MCF 10A (cell line): Measurements from ENCODE around the gene NODAL. TPM values are rescaled to one million over a fixed set of nuclear protein-coding genes. Genes with fewer than 3 reads are reported as not detected.
A peak's percentile ranks its signal among the peaks of the same experiment; 100 is the strongest.

Experiments
- BruUV-seq: library from RNA; stranded (reverse); fragments of 400-500 nt; replicated peaks from 2 replicates; lab custom pipeline; 2021; lab: Mats Ljungman, UMichigan
- CTCF ChIA-PET: fragments of 300-600 bp; sonication (Branson Sonifier 250); formaldehyde crosslinking; extraction: SDS; loops from one replicate; lab custom pipeline; 2021; ENCODE audit warnings: antibody characterized with exemption, inconsistent platforms; lab: Yijun Ruan, JAX
- POLR2A ChIA-PET: fragments of 300-600, 350-650 bp; sonication (Branson Sonifier 250); formaldehyde crosslinking; extraction: SDS; loops from one replicate; lab custom pipeline; 2020; ENCODE audit warnings: antibody characterized with exemption, inconsistent platforms; lab: Yijun Ruan, JAX
- DNase-seq: peaks from one replicate; pipeline ENCODE4 v3.0.0-alpha.2; 2018; ENCODE audit not compliant: unreplicated experiment
- H3K27ac Mint-ChIP-seq: one replicate; pipeline ENCODE4 v1.8.0; 2022; ENCODE audit warnings: mild to moderate bottlenecking, low read depth, mixed read lengths; ENCODE audit not compliant: unreplicated experiment
- H3K27me3 Mint-ChIP-seq: one replicate; pipeline ENCODE4 v1.8.0; 2022; ENCODE audit warnings: mixed read lengths; ENCODE audit not compliant: insufficient read depth, unreplicated experiment
- H3K36me3 Mint-ChIP-seq: one replicate; pipeline ENCODE4 v1.8.0; 2022; ENCODE audit warnings: mild to moderate bottlenecking, moderate library complexity, mixed read lengths; ENCODE audit not compliant: insufficient read depth, unreplicated experiment
- H3K4me1 Mint-ChIP-seq: one replicate; pipeline ENCODE4 v1.8.0; 2022; ENCODE audit warnings: mixed read lengths; ENCODE audit not compliant: insufficient read depth, unreplicated experiment
- H3K4me3 Mint-ChIP-seq: one replicate; pipeline ENCODE4 v1.8.0; 2022; ENCODE audit warnings: mild to moderate bottlenecking, moderate library complexity, mixed read lengths; ENCODE audit not compliant: unreplicated experiment
- H3K9me3 Mint-ChIP-seq: one replicate; pipeline ENCODE4 v1.8.0; 2022; ENCODE audit warnings: mixed read lengths; ENCODE audit not compliant: unreplicated experiment
- intact Hi-C: fragments of 100-400 bp; cut with micrococcal nuclease; formaldehyde crosslinking; loops from 2 replicates; pipeline ENCODE4 v1.14.1; 2022
- total RNA-seq: library from RNA; stranded (reverse); gene quantifications from 2 replicates; pipeline ENCODE4 v1.2.3, GENCODE V29; 2022
- TF ChIP-seq, protein P1 (sequence below): fragments of 200-600 bp; IDR thresholded peaks from one replicate; pipeline ENCODE4 v1.8.0; 2022; ENCODE audit warnings: antibody characterized with exemption, mild to moderate bottlenecking; ENCODE audit not compliant: unreplicated experiment

Gene NODAL
- total RNA-seq, 1 experiment from 2014 or later = not detected

DNA sequence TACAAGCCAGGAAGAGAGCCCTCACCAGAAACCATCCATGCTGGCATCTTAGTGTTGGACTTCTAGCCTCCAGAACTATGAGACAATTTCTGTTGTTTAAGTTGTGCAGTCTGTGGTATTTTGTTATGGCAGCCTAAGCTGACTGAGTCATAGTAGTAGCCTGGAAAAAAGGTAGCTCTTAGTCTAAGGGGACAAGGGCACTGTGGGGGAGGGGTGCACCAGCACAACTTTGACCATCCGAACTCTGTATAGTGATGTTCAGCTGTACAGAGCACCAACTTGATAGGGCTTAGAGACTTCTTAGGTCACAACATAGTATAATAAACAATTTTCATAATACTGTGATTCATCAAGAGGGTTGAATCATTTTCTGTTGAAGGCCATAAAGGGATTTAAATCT is 23.3 kb downstream of the NODAL start:
- POLR2A ChIA-PET = interaction anchor here (0.7 to 5.6 kb wide), 2 partner anchors 14 to 207 kb away, joined by 3 to 49 read pairs; partner anchors contain the start of gene EIF4EBP2
- Mint-ChIP-seq H3K9me3 (no peaks in the 10 kb centered on the region), H3K4me1 (peaks cover 14% of the 10 kb centered on the region), H3K27me3 (no peaks in the 10 kb centered on the region), H3K27ac (peak overlapping the region; percentile 10), H3K36me3 (peaks cover 50% of the 10 kb centered on the region), H3K4me3 (no peak overlapping the region)
- TF ChIP-seq, protein P1, sequence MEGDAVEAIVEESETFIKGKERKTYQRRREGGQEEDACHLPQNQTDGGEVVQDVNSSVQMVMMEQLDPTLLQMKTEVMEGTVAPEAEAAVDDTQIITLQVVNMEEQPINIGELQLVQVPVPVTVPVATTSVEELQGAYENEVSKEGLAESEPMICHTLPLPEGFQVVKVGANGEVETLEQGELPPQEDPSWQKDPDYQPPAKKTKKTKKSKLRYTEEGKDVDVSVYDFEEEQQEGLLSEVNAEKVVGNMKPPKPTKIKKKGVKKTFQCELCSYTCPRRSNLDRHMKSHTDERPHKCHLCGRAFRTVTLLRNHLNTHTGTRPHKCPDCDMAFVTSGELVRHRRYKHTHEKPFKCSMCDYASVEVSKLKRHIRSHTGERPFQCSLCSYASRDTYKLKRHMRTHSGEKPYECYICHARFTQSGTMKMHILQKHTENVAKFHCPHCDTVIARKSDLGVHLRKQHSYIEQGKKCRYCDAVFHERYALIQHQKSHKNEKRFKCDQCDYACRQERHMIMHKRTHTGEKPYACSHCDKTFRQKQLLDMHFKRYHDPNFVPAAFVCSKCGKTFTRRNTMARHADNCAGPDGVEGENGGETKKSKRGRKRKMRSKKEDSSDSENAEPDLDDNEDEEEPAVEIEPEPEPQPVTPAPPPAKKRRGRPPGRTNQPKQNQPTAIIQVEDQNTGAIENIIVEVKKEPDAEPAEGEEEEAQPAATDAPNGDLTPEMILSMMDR = no peak
- peak; percentile 28 for DNase-seq
- BruUV-seq = no TSS peak
- intact Hi-C loops = no loop called here
- CTCF ChIA-PET = interaction anchor here (0.5 to 1.0 kb wide), 2 partner anchors 18 to 123 kb away, joined by 3 read pairs; no protein-coding TSS in a partner anchor

DNA sequence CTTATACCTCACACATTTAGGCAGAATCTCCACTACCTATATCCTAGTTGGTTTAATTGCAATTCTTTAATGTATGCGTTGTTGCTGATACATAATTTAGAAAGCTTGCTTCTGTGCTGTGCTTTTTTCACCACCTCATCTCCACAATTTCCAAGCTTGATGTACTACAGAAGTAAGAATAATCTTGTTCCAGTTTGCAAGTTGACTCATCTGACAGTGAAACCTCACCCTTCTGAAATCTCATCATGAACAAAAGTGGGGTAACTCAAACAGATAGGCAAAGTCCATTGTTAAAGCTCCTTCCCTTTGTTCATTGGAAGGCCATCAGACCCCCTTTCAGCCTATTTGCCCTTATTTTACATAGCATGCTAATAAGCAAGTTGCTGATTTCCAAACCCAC is 23.9 kb downstream of the NODAL start:
- POLR2A ChIA-PET = interaction anchor here (0.6 to 5.6 kb wide), 5 partner anchors 13 to 242 kb away, joined by 3 to 49 read pairs (median 3); partner anchors contain the start of gene EIF4EBP2
- peaks cover 20% of the 10 kb centered on the region for H3K4me1 Mint-ChIP-seq
- no peak overlapping the region for H3K27ac Mint-ChIP-seq
- no peaks in the 10 kb centered on the region for H3K27me3 Mint-ChIP-seq
- DNase-seq = no peak
- peaks cover 43% of the 10 kb centered on the region for H3K36me3 Mint-ChIP-seq
- no TSS peak for BruUV-seq
- no peaks in the 10 kb centered on the region for H3K9me3 Mint-ChIP-seq
- TF ChIP-seq, protein P1 = no peak
- intact Hi-C loops = no loop called here
- CTCF ChIA-PET = interaction anchor here (0.7 to 1.0 kb wide), 2 partner anchors 43 to 124 kb away, joined by 3 read pairs; no protein-coding TSS in a partner anchor
- no peak overlapping the region for H3K4me3 Mint-ChIP-seq

GRCh38 chr10:70412356-70412755 is 29.1 kb downstream of the NODAL start:
- CTCF ChIA-PET = interaction anchor here (0.6 to 1.4 kb wide), 3 partner anchors 21 to 297 kb away, joined by 3 read pairs; partner anchors contain the start of gene TYSND1
- POLR2A ChIA-PET = interaction anchor here (1.0 kb wide), 1 partner anchor 12 kb away, joined by 3 read pairs; no protein-coding TSS in a partner anchor

DNA sequence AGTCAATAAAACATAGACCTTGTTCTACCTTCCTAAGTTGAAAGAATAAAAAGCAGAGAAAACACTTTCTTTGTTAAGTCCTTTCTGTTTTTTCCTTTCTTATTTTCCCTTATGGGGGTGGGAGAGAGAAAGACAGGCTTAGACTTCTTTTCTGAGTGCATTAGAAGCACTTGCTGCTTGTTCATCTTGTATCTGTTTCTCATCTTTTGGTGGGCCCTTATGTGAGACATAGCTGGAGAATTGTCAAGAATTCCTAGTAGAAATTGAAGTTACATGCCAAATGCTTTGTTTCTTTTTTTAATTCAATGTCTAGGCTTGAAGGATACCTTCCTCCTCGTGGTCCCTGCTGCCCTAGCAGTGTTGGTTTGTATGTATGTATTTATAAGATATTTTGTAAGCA is 30.9 kb downstream of the NODAL start:
- ChIA-PET POLR2A (interaction anchor here (0.6 kb wide), 1 partner anchor 14 kb away, joined by 3 read pairs; no protein-coding TSS in a partner anchor), CTCF (no interaction called here)
- intact Hi-C loops = no loop called here
- H3K4me3 Mint-ChIP-seq = no peak overlapping the region
- no peaks in the 10 kb centered on the region for H3K9me3 Mint-ChIP-seq
- H3K4me1 Mint-ChIP-seq = peaks cover 29% of the 10 kb centered on the region
- no peak overlapping the region for H3K27ac Mint-ChIP-seq
- peaks cover 27% of the 10 kb centered on the region for H3K36me3 Mint-ChIP-seq
- TF ChIP-seq, protein P1 = no peak
- H3K27me3 Mint-ChIP-seq = no peaks in the 10 kb centered on the region
- DNase-seq = no peak
- no TSS peak for BruUV-seq

More at GRCh38 chr10:70412356-70412755, 29.1 kb downstream of the NODAL start:
- Mint-ChIP-seq H3K36me3 (peaks cover 27% of the 10 kb centered on the region), H3K9me3 (no peaks in the 10 kb centered on the region), H3K27ac (no peak overlapping the region), H3K27me3 (no peaks in the 10 kb centered on the region), H3K4me3 (no peak overlapping the region), H3K4me1 (peaks cover 23% of the 10 kb centered on the region)
- TF ChIP-seq, protein P1 = no peak
- BruUV-seq = no TSS peak
- intact Hi-C loops = no loop called here
- DNase-seq = no peak
